Smooth muscle cell of the pulmonary artery (primary cell): Measurements from ENCODE around the gene TSPOAP1. TPM values are rescaled to one million over a fixed set of nuclear protein-coding genes. Genes with fewer than 3 reads are reported as not detected.

ENCODE experiments used
- total RNA-seq: library from RNA; depleted of rRNA; stranded (reverse); fragments of >200 nt; gene quantifications from 2 replicates; pipeline ENCODE4 v1.2.3, GENCODE V29; 2014

TSPOAP1 gene, protein sequence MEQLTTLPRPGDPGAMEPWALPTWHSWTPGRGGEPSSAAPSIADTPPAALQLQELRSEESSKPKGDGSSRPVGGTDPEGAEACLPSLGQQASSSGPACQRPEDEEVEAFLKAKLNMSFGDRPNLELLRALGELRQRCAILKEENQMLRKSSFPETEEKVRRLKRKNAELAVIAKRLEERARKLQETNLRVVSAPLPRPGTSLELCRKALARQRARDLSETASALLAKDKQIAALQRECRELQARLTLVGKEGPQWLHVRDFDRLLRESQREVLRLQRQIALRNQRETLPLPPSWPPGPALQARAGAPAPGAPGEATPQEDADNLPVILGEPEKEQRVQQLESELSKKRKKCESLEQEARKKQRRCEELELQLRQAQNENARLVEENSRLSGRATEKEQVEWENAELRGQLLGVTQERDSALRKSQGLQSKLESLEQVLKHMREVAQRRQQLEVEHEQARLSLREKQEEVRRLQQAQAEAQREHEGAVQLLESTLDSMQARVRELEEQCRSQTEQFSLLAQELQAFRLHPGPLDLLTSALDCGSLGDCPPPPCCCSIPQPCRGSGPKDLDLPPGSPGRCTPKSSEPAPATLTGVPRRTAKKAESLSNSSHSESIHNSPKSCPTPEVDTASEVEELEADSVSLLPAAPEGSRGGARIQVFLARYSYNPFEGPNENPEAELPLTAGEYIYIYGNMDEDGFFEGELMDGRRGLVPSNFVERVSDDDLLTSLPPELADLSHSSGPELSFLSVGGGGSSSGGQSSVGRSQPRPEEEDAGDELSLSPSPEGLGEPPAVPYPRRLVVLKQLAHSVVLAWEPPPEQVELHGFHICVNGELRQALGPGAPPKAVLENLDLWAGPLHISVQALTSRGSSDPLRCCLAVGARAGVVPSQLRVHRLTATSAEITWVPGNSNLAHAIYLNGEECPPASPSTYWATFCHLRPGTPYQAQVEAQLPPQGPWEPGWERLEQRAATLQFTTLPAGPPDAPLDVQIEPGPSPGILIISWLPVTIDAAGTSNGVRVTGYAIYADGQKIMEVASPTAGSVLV (N-terminal part only)
- total RNA-seq = 0.13 and 0.20 TPM in 2 replicates

GRCh38 chr17:58328195-58329034, at the start of gene TSPOAP1:
TSS of gene TSPOAP1 (minus strand) at chr17:58328795. CDS start at chr17:58327920, 875 bp downstream.

DNA sequence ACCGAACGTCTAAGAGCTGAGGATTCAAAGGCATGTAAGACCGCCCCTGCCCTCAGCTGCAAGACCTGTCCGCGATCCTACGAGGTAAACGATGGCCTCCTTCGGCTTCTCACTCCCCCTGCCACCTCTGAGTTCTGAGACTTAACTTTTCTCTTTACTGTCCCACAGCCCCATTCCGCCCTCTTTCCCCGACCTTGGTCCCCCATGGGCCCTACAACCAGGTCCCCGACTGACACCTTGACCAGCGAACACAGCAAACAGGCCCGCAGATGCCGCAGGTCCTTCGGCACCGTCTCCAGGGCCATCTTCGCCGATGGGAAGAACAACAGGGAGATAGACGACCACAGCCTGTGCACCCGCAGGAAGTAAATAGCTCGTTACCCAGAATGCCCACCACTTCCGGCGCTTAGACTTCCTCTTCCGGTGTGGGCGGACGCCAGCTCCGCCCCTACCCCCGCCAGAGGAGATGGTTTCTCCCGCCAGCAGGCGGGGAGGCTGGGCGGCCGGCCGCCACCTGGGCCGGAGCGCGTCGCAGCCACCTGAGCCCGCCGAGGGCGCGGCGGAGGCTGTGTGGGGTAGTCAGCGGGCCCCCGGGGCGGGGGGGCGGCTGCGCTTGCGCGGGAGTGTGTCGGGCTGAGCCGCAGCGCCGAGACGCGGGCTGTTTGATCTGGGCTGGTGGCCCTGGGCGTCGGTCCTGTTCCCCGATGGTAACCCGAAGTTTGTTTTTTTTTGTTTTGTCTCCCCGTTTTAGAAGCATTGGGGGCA, 23.4 kb upstream of the TSPOAP1 start, which contains the start of gene SUPT4H1:
Gene SUPT4H1, minus strand, starts transcription at position 371 of the 765 bp plus-strand sequence. Its CDS starts 66 bp downstream, at position 305.

GRCh38 chr17:58280480-58281217, 47.9 kb downstream of the TSPOAP1 start, which contains the start of gene MPO:
TSS of gene MPO (minus strand) at chr17:58280935. CDS start at chr17:58280758, 177 bp downstream.

Other genes starting within 250 kb of the TSPOAP1 start
- gene DYNLL2, start 245.4 kb downstream of the TSPOAP1 start, total RNA-seq = 26.0 and 28.5 TPM in 2 replicates
- gene OR4D1, start 180.4 kb downstream of the TSPOAP1 start, total RNA-seq = not detected in 2 replicates
- gene OR4D2, start 161.8 kb downstream of the TSPOAP1 start, total RNA-seq = not detected in 2 replicates
- not detected in 2 replicates for gene EPX, start 136.1 kb downstream of the TSPOAP1 start, total RNA-seq
- gene MKS1, start 109.5 kb downstream of the TSPOAP1 start, total RNA-seq = 8.6 and 11.5 TPM in 2 replicates
- gene LPO, start 90.2 kb downstream of the TSPOAP1 start, total RNA-seq = 0.07 TPM in 1 of 2 replicates, not detected in the other
- not detected in 2 replicates for gene MPO, start 47.9 kb downstream of the TSPOAP1 start, total RNA-seq
- gene SUPT4H1, start 23.4 kb upstream of the TSPOAP1 start, total RNA-seq = 26.5 and 31.4 TPM in 2 replicates
- 0.20 TPM in 1 of 2 replicates, not detected in the other for gene RNF43, start 88.7 kb upstream of the TSPOAP1 start, total RNA-seq
- gene HSF5, start 159.6 kb upstream of the TSPOAP1 start, total RNA-seq = not detected in 2 replicates
- gene MTMR4, start 185.8 kb upstream of the TSPOAP1 start, total RNA-seq = 53.8 and 76.7 TPM in 2 replicates